Activated CD4-positive, CD25-positive, alpha-beta regulatory T cell (primary cell): ENCODE results near the gene PSG6.
"Not testable (repeated sequence)": the region's sequence is repeated elsewhere in the genome, so short reads cannot be mapped to it uniquely, and the experiment has no call there.

Source experiments
- DNase-seq, 4 experiments: peaks; one replicate each; lab custom pipeline; 2025; lab: John Stamatoyannopoulos, UW

PSG6 gene

DNA sequence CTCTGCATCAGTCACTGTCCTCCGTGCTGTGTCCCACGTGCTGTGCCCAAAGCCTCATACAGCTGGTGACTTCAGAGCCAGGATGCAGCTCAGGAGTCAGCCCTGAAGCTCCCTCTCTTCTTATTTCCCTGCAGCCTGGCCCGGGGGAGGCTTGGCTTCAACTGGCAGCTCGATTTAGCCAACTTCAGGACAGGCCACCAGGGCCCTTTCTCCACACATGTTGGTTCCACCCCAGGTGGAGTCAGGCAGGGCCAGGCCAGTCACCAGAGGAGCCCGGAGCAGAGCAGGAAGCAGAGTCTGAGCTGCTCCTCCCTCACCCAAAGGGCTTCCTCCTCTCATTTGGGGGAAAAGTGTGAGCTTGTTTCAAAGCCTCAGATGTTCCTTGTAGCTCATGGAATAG lies 11.5 kb downstream of the PSG6 start:
- not testable (repeated sequence) for DNase-seq

- DNase-seq, result not testable (repeated sequence)
Observed at GRCh38 chr19:42900561-42900960, 17.1 kb downstream of the PSG6 start.

- not testable (repeated sequence) for DNase-seq
Observed at GRCh38 chr19:42899674-42900073, 18.0 kb downstream of the PSG6 start.

DNA sequence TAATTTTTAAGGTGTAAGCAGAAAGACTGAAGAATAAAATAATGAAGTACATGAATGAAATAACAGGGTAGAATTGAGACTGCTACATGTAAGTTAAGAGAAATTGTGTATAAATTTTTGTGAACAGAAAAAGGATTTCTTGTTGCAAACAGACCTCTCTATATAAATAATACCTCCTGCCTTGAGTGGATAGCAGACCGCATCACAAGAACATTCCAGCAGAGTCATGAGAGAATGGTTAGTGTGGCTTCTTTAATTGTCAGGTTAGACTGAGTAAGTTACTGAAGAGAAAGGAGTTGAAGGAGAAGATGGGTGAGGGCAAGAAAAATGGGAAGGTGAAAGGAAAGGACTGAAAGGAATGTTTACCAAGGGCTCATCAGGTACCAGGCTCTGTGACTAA lies 18.6 kb downstream of the PSG6 start:
- DNase-seq, result not testable (repeated sequence)

GRCh38 chr19:42898656-42899055 lies 19.0 kb downstream of the PSG6 start:
- not testable (repeated sequence) for DNase-seq

DNA sequence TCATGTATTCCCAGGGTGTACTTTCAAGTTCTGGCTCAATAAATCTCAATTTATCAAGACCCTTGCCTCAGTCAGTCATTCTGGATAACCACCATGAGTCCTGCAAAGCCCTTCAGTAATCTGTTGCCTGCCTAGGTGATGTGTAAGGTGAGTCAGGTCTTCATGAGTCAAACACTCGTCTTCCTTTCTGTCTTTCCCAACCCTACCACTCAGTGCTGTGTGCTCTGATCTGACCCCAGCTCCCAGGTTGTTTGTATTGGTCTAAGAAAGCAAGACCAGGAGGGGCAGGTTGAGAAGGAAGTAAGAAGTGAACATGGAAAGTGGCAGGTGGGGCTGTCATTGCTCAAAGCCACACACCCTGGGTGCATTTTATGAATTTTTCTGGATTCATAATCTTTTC lies 20.0 kb downstream of the PSG6 start:
- DNase-seq, result not testable (repeated sequence)

DNA sequence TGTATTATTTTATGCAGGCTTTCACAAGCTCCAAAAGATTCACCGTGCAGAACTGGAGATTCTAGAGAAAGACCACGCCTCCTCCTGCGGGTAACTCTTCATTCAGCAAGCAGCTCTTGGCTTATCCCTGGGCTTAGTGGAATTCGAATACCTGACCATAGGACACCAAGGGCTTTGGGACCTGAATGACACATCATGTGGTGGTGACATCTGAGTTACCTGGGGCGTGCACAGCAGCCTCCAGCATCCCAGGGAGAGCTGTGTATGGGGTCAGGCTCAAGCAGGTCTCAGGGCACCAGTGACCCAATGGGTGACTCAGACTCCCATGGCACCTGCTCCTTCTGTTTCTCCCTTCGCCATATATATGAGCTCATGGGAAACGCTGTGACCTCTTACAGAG lies 27.2 kb downstream of the PSG6 start:
- not testable (repeated sequence) for DNase-seq

DNA sequence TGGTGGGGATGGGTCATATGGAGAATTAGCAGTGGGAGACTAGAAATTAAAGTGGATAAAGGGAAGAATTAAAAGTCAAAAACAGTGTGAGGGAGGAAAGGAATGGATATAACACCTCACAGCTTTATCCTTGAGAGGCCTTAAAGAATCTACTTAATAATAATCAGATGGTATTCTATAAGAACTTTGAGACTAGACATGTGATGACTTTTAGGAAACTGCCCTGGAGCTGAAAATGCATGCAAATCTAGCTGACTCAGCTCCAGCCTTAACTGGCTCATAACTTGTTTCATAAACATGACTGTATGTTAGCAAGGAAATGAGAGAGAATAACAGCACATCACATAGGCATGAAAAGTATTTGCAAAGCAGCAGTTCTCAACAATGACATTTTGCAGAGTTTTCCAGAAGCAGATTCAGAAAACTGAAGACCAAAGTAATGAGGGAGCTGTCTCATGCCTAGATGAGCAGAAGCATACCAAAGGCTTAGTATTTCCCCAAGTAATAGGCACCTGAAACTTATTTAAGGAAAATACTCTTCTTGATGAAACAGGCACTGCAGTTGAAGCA lies 29.7 kb downstream of the PSG6 start:
- DNase-seq, result not testable (repeated sequence)

GRCh38 chr19:42882730-42883129 lies 35.0 kb downstream of the PSG6 start:
- DNase-seq, result not testable (repeated sequence)

GRCh38 chr19:42882010-42882409 lies 35.7 kb downstream of the PSG6 start:
- DNase-seq, result not testable (repeated sequence)

DNA sequence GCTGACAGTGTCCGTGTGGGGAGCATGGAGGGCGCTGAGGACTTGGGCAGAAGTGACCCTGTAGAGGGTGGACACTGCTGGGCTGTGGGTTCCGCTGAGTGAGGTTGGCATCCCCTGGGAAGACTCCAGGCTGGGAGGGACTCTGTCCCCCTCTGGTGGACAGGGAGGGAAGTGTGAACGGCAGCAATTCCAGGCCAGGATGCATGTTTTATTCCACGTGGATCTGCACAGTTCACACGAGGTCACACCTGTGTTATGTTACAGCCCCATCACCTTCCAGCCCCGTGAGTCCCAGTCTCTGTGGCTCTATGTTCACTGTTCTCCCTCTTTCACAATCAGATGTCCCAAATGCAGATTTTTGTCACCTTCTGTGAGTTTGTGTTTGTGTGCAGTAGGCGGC lies 36.4 kb downstream of the PSG6 start:
- DNase-seq, result not testable (repeated sequence)

GRCh38 chr19:42880621-42881020 lies 37.1 kb downstream of the PSG6 start:
- DNase-seq, result not testable (repeated sequence)

DNA sequence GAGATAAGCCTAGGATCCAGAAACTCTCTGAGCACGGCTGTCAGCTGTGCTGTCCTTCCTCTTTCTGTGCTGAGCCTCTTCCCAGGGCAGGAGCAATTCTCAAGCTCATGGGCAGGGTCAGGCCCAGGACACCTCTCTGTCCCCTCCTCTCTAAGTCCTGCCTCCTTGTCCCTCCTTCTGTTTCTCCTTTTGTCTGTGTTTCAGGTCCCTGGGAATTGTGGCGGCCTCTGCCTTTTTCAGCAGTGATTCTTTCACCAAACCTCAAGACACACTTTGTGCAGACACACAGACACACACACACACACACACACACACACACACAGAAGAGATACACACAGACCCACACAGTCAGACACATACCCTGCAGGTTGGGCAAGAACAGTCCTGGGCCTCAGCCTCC lies 38.1 kb downstream of the PSG6 start, which contains the start of gene PSG1:
Gene PSG1, minus strand, starts transcription at position 101 of the 400 bp plus-strand sequence. CDS start 132 bp downstream, outside the sequence.
- no peak for DNase-seq

DNA sequence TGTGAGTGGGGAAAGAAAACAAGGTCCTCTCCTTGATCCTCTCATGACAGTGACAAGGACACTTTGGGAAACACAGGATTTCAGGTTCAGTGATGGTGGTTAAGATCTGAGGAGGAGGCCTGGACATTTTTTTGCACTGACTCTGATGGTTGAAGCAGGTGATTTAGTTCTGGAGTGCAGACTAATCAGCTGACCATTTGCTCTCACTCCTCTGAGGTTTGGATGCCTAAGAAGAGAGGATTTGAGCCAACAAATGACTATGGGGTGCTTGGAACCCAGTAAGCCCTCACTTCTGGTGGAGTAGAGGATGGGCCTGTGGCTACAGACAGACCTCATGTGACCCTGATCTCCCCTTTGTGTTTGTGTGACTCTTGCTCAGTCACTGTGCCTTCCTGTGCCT lies 41.1 kb downstream of the PSG6 start:
- not testable (repeated sequence) for DNase-seq

DNA sequence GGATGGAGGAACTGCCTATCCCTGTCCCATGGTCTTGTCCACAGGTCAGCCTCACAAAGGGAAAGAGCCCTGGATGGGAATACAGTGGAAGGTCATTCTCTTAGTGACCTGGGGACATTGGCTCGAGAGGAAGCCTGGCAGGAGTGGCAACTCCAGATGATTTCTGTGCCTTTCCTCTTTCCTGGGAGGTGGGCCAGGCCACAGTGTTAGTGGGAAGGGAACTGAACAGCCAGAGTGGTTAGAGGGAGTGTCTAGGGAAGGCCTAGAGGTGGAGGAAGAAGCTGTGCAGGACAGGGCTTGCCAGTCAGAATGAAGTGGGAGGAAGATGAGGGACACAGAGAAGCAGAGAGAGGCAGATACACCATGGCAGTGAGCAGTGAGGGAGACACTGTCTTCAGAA lies 41.8 kb downstream of the PSG6 start:
- DNase-seq, result not testable (repeated sequence)

GRCh38 chr19:42874901-42875813 lies 42.5 kb downstream of the PSG6 start:
- not testable (repeated sequence) for DNase-seq

DNA sequence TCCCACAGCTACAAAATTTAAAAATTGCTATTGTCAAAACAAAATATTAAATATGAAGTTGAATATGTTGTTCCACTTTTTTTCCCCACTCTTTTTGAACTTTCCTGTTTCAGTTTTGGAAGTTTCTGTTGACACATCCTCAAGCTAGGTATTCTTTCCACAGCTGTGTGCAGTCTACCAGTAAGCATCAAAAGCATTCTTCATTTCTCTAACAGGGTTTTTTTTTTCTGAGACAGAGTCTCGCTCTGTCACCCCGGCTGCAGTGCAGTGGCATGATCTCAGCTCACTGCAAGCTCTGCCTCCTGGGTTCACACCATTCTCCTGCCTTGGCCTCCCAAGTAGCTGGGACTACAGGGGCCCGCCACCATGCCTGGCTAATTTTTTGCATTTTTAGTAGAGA lies 43.6 kb downstream of the PSG6 start:
- not testable (repeated sequence) for DNase-seq

- DNase-seq, result no peak
Observed at GRCh38 chr19:42872608-42873007, 45.1 kb downstream of the PSG6 start.

GRCh38 chr19:42857544-42857867 lies 60.2 kb downstream of the PSG6 start:
- DNase-seq, result no peak

DNA sequence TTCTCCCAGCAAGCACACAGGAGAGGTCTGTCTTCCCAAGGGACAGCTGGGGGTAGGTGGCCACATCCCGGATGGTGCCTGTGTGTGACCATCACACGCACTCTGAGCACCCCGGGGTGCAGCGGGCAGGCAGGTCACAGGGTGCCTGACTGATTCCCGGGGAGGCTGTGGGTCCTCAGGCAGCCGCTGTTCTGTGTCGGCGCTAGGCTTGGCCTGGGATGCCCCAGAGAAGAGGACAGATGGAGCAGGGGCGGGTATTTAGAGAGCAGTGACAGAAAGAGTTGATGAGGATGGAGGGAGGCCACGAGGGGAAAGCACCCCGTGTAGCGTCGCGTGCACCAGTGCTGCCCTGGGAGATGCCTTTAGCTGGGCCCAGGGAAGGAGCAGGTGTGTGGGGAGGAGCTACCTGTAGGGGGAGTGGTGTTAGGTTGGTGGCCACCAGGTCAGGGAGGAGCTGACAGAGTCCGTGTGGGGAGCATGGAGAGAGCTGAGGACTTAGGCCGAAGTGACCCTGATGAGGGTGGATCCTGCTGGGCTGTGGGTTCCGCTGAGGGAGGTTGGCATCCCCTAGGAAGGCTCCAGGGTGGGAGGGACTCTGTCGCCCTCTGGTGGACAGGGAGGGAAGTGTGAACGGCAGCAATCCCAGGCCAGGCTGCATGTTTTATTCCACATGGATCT lies 60.7 kb downstream of the PSG6 start:
- peak in 1 of 4 experiments; percentile 3 for DNase-seq

DNA sequence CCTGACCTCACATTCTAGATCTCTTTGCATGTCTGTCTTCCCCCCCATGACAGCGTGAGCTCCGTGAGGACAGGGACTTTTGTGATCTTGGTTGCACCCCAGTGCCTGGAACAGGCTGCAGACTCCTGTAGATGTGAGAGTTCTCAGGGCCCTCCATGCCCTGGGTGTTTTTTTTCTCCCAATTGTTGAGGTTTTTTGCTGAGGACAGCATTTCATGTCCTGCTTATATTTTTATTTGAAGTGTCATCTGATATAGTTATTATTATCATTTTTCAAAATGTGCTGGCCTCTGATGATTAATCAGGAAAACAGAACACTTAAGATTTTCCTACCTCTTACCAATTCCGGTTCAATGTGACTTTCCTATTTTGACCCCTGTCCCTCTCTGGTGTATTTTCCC lies 62.9 kb downstream of the PSG6 start:
- not testable (repeated sequence) for DNase-seq

DNA sequence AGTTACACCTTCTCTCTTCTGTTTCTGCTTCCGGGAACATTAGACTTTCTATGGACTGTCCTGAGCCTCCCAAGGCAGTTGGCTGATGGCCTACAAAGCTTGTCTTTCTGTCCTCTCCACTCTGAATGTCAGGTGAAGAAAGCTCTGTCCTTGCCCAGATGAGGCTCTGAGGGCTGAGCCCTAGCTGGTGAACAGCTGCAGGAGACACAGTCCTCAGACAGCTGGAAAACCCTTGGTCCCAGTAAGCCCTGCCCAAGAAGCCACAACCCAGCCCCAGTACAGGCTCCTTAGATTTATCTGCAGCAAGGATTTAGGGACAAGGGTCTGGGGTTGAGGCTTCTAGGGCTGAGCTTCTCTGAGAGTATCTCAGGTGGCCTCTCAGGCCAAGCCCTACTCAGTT lies 64.5 kb downstream of the PSG6 start:
- DNase-seq, result not testable (repeated sequence)

DNA sequence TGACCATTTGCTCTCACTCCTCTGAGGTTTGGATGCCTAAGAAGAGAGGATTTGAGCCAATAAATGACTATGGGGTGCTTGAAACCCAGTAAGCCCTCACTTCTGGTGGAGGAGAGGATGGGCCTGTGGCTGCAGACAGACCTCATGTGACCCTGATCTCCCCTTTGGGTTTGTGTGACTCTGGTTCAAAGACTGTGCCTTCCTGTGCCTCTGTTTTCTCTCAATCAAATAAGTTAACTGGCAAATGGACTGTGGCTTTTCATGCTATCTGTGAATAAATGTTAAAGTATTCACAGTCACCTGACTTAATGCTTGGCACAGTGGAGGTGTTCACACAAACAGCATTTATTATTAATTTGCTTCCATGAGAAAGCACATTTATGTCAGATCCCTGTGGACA lies 64.9 kb downstream of the PSG6 start:
- DNase-seq, result not testable (repeated sequence)
